HG03558 (cell line): ENCODE data around the gene ALK.
"Not testable (repeated sequence)": the region's sequence is repeated elsewhere in the genome, so short reads cannot be mapped to it uniquely, and the experiment has no call there.

Source experiments
- ATAC-seq: cut with Tn5 transposase; IDR thresholded peaks from one replicate; pipeline ENCODE4 v1.9.1; 2021; ENCODE audit warnings: moderate number of reproducible peaks; ENCODE audit not compliant: unreplicated experiment; ENCODE audit errors: extremely low read depth

Gene ALK

GRCh38 chr2:29765721-29766120 is 155.7 kb downstream of the ALK start:
- ATAC-seq = no peak

DNA sequence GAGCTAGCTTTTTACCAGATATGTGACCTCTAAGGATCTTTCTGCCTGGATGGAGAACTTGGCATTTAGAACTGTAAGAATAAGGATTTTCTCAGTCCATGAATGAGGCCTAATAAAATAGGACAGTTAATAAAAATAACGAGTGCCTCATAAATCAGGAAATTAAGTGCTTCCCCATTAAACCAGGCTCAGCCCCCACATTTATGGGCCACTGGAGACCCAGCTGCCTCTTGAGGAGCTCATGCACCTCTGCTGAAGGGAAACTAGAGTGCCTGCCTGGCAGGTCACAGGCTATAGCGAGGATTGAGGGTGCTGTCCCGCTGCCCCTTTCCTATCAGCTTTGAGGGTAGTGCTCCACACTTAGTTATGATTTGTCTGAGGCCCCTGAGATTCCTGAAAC is 158.0 kb downstream of the ALK start:
- no peak for ATAC-seq

DNA sequence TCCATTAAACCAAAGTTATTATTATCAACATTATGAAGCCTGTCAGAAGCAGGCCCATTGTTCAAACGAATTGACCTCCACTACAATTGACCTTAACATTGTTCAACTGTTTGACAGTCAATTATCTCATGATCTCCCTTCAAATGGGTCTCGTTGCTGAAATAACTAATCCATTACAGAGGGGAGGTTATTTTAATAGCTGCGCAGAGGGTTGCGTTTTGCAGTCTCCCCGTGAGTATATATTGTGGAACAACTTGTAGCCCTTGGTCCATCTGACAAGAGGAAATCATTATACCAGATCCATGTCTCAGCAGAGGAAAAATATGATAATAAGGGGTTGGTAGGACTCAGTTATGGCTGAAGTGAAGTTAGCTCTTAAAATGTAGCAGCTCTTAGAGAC is 159.1 kb downstream of the ALK start:
- ATAC-seq = no peak

GRCh38 chr2:29761278-29761677 is 160.1 kb downstream of the ALK start:
- ATAC-seq = no peak

DNA sequence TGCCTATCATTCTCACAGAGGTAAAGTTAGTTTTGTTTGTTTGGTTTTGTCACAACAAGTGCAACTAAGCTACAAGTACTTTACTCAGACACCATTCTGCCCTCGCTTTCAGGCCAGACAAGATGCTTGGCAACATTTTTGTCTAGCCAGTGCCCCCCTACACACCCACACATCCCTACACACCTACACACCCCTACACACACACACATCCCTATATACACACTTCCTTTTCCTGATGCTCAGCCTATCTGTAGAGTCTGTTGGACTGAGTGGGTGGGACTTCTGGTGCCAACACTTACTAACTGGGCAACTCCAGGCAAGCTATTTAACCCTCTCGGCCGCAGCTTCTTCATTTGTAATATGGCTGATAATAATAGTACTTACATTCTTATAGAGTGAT is 161.4 kb downstream of the ALK start:
- no peak for ATAC-seq

GRCh38 chr2:29759360-29759759 is 162.0 kb downstream of the ALK start:
- no peak for ATAC-seq

- ATAC-seq = no peak
These were observed 165.6 kb downstream of the ALK start for GRCh38 chr2:29755829-29756228.

DNA sequence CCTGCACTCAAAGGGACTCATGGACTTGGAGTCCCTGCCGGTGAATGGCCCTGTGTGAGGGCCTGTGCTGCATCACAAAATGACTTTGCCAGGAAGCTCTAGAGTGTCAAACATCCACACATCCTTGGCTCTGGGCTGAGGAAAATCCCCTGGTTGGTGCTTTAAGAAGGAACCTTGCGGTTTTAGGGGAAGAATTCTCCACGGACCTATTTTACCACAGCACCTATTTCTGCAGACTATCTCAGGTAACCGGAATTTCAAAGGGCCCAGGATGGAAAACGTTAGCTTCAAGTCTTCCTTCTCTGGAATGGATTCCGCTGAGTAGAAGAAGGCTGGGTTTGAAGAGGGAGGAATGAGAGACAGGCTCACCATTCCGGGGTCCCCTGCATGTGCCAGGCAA is 166.2 kb downstream of the ALK start:
- no peak for ATAC-seq

- ATAC-seq = no peak
These were observed 167.5 kb downstream of the ALK start for GRCh38 chr2:29753671-29754444.

- no peak for ATAC-seq
These were observed 170.0 kb downstream of the ALK start for GRCh38 chr2:29751390-29751789.

DNA sequence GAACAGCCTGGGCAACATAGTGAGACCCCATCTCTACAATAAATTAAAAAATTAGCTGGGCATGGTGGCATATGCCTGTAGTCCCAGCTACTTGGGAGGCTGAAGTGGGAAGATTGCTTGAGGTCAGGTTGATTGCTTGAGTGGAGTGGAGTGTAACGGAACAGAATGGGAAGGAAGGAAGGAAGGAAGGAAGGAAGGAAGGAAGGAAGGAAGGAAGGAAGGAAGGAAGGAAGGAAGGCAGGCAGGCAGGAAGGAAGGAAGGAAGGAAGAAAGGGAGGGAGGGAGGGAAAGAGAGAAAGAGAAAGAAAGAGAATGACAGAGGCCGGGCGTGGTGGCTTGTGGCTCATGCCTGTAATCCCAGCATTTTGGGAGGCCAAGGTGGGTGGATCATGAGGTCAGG is 170.9 kb downstream of the ALK start:
- not testable (repeated sequence) for ATAC-seq

DNA sequence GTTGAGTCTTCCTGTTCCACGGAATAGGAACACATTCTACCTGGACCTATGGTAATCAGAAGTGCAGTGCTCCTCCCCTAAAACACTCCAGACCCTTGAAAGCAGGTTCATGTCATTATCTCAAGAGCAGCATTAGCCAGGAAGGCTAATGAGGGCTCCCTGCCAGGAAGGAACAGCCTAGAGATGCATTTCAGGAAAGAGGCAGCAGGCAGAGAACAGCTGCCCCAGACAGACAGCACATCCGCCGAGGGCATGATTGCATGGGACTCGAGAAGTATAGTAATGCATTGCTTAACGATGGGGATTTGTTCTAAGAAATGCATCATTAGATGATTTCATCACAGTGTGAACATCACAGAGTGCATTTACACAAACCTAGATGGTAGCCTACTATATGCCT is 171.5 kb downstream of the ALK start:
- no peak for ATAC-seq

GRCh38 chr2:29749041-29749440 is 172.3 kb downstream of the ALK start:
- no peak for ATAC-seq

- no peak for ATAC-seq
These were observed 173.5 kb downstream of the ALK start for GRCh38 chr2:29747786-29748470.

DNA sequence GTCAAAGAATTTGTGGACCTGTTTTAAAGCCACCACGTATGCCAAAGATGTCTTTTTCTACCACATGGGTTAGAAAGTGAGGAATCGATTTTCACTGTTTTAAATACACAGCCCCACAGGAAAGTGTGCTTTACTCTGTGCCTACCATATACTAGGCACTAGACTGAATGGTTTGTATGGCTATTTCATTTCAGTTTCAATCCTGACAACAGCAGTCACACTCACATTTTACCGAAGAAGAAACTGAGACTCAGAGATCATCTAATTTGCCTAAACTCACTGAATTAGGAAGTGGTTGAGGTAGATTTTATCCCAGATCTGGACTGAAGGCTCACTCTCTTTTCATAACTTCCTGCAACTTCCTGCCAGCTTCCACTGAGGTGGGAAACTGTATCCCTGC is 176.4 kb downstream of the ALK start:
- ATAC-seq = no peak

DNA sequence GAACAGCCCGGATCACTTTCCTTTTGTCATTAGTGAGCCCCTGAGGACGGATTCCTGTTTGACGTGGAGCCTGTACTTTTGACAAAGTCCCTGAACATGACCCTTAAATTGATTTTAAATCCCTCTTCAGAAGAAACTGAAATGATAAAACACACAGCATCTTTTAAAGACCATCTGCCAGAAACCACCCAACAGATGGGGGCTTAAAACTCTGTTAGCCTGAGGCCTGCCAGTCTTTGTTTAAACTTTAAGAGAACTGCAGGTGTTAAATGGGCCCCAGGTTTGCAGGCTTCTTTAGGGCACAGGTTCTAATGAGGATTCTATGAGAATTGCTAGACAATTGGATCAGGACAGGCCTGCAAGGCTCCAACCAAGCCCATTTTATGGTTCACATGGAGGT is 177.9 kb downstream of the ALK start:
- no peak for ATAC-seq

DNA sequence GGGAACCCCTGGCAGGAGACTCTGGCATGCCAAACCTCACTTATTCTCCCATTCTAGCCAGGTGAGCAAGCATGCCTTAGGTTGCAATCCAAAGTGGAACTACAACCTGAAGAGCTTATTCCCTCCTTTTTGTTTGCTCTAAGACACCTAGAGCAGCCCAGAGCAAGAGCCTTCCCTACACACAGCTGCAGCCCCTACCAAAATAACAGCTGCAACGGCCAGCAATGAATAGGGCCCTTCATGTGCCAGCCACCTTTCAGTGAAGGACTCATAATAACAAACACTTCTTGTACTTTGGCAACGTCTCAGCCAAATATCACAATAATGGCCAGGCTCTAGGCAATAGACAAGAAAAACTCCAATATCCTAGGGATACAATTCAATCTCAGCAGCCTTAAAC is 178.7 kb downstream of the ALK start:
- ATAC-seq = no peak

GRCh38 chr2:29741132-29741531 is 180.3 kb downstream of the ALK start:
- ATAC-seq = no peak

GRCh38 chr2:29733965-29734364 is 187.4 kb downstream of the ALK start:
- ATAC-seq = no peak

DNA sequence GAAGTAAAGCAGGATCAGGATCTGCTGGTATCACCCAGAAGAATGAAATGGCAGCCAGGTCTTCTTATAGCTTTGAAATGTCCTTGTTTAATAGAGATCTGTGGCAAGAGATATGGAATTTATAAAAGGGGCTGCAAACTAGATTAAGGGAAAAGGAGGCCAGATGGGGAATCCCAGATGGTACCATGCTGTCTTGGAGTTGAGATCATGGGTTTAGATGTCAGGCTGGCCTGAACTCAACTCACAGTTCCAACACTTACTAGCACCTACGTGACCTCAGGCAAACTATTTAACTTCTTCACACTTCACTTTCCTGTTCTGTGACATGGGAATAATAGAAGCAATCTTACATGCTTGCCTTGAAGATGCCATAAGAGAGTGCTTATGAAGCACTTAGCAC is 188.2 kb downstream of the ALK start:
- ATAC-seq = no peak

DNA sequence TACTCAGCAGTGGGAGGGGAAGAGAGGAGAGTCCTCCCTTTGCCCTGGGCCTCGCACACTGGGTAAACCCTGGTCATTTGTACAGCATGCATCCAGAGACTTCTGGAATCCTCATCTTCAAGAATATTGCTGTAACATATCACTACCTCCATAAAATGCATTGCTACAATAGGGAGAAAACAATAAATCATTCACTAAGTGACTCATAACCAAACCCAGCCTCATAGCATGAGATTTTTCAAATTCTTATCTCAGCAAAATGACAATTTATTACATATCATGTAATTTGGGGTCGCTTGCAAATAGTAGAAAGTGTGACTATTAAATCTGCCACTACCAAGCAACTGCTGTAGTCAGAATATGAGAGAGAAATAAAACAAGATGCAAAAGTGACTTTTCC is 189.4 kb downstream of the ALK start:
- ATAC-seq = no peak

DNA sequence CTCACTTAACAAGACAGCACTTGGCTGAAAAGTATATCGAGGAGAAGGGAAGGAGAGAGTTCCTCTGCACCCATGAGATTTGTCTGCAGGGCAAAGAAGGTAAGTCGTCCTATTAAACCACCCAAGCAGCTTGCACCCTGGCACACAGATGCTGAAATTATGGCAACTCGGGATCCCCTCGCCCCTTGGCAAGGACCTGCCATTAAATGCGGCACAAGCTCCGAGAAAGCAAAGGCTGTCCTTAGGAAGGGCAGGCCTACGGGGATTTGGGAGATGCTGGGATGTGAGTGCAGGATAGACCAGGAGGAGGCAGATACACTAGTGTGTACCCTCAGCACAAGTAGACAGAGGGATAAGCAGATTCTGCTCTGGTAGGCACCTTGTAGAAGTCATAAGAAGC is 191.5 kb downstream of the ALK start:
- ATAC-seq = no peak
